ENCODE results near the gene HOMER1. TPM values are rescaled to one million over a fixed set of nuclear protein-coding genes. Genes with fewer than 3 reads are reported as not detected.

The HOMER1 gene
- total and polyA plus RNA-seq, 2 experiments from 2014 or later: 26.3 to 28.0 TPM

- H3K4me3 ChIP-seq: no peak overlapping the region
- peaks cover 11% of the 10 kb centered on the region for H3K4me1 ChIP-seq (ENCODE audit: low read depth)
- TF ChIP-seq CTCF (IDR thresholded peaks at IDR 0.05; ENCODE audit: low read depth, low read length): no peak
- peaks cover 5% of the 10 kb centered on the region for H3K36me3 ChIP-seq
- H3K27me3 ChIP-seq: no peaks in the 10 kb centered on the region
- no peaks in the 10 kb centered on the region for H3K9me3 ChIP-seq (ENCODE audit: low read depth)
- no peak overlapping the region for H3K27ac ChIP-seq
- peak in 1 of 2 donors; percentile 5 for DNase-seq (ENCODE audit: low read depth in 1 of 2, low spot score in 1 of 2)
Measured at GRCh38 chr5:79416499-79416898, 97.4 kb downstream of the HOMER1 start.

GRCh38 chr5:79413112-79413511 lies 100.8 kb downstream of the HOMER1 start:
- Histone ChIP-seq H3K9me3 (ENCODE audit: low read depth) (no peaks in the 10 kb centered on the region), H3K4me1 (ENCODE audit: low read depth) (peaks cover 11% of the 10 kb centered on the region), H3K27me3 (no peaks in the 10 kb centered on the region), H3K4me3 (no peak overlapping the region), H3K36me3 (no peaks in the 10 kb centered on the region), H3K27ac (no peak overlapping the region)
- peak in 1 of 2 donors; percentile 3 for DNase-seq (ENCODE audit: low read depth in 1 of 2, low spot score in 1 of 2)
- TF ChIP-seq CTCF (IDR thresholded peaks at IDR 0.05; ENCODE audit: low read depth, low read length): no peak

- H3K27ac ChIP-seq: no peak overlapping the region
- no peak for DNase-seq (ENCODE audit: low read depth in 1 of 2, low spot score in 1 of 2)
- no peaks in the 10 kb centered on the region for H3K27me3 ChIP-seq
- no peaks in the 10 kb centered on the region for H3K9me3 ChIP-seq (ENCODE audit: low read depth)
- TF ChIP-seq CTCF (IDR thresholded peaks at IDR 0.05; ENCODE audit: low read depth, low read length): no peak
- H3K36me3 ChIP-seq: no peaks in the 10 kb centered on the region
- peaks cover 9% of the 10 kb centered on the region for H3K4me1 ChIP-seq (ENCODE audit: low read depth)
- H3K4me3 ChIP-seq: no peak overlapping the region
Measured at GRCh38 chr5:79408028-79408427, 105.9 kb downstream of the HOMER1 start.

- H3K27ac ChIP-seq: no peak overlapping the region
- no peak for TF ChIP-seq CTCF (IDR thresholded peaks at IDR 0.05; ENCODE audit: low read depth, low read length)
Measured at GRCh38 chr5:79407591-79407990, 106.3 kb downstream of the HOMER1 start.

GRCh38 chr5:79401216-79401615 lies 112.7 kb downstream of the HOMER1 start:
- H3K27ac ChIP-seq: no peak overlapping the region
- no peaks in the 10 kb centered on the region for H3K9me3 ChIP-seq (ENCODE audit: low read depth)
- DNase-seq (ENCODE audit: low read depth in 1 of 2, low spot score in 1 of 2): no peak

More at GRCh38 chr5:79407591-79407990, 106.3 kb downstream of the HOMER1 start:
- Histone ChIP-seq H3K36me3 (no peaks in the 10 kb centered on the region), H3K4me3 (no peak overlapping the region), H3K27me3 (no peaks in the 10 kb centered on the region), H3K4me1 (ENCODE audit: low read depth) (peaks cover 5% of the 10 kb centered on the region), H3K9me3 (ENCODE audit: low read depth) (no peaks in the 10 kb centered on the region)
- DNase-seq (ENCODE audit: low read depth in 1 of 2, low spot score in 1 of 2): no peak

More at GRCh38 chr5:79401216-79401615, 112.7 kb downstream of the HOMER1 start:
- Histone ChIP-seq H3K4me3 (no peak overlapping the region), H3K27me3 (no peaks in the 10 kb centered on the region), H3K36me3 (peaks cover 13% of the 10 kb centered on the region), H3K4me1 (ENCODE audit: low read depth) (no peaks in the 10 kb centered on the region)
- TF ChIP-seq CTCF (IDR thresholded peaks at IDR 0.05; ENCODE audit: low read depth, low read length): no peak
